ENCODE results near the gene TCF7.

TCF7 gene

GRCh38 chr5:134115806-134116175, 1.3 kb downstream of the TCF7 start:
- H3K27me3 ChIP-seq: peaks cover 0 to 17% of the 10 kb centered on the region in 2 donors
- peaks cover 0 to 33% (median 16%) of the 10 kb centered on the region in 4 donors for H3K4me1 ChIP-seq
- intact Hi-C loops (cut with DNase I; ENCODE audit: low total_unique reads): no loop called here
- no peak overlapping the region for H3K4me3 ChIP-seq
- DNase-seq: no peak
- H3K9me3 ChIP-seq: no peaks in the 10 kb centered on the region
- H3K27ac ChIP-seq: no peak overlapping the region
- TF ChIP-seq CTCF (IDR thresholded peaks at IDR 0.05): no peak
- no peaks in the 10 kb centered on the region for H3K36me3 ChIP-seq

DNA sequence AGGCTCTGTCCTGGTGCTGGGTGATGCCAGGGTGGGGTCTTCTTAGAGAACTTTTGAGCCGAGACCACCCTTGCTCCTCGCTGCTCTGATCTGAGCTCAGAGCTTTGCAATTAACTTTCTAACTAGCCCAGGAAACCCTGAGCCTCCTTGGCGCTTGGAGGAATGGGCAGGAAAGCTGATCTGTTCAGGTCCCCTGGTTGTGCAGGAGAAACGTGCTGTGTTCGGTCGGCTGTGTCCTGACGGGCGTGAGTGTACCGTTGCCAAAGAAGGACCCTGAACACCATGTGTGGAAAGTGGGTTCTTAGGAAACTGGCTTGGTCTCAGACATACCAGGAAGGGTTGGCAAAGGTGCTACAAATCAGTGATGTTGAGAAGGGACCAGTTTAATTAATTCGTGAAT, 1.8 kb downstream of the TCF7 start:
- Histone ChIP-seq H3K4me1 (peaks cover 0 to 33% (median 16%) of the 10 kb centered on the region in 4 donors), H3K27ac (no peak overlapping the region)

GRCh38 chr5:134116789-134117761, 2.6 kb downstream of the TCF7 start:
- Histone ChIP-seq H3K4me3 (no peak overlapping the region), H3K27me3 (peaks cover 0 to 11% of the 10 kb centered on the region in 2 donors)
- intact Hi-C loops (cut with DNase I; ENCODE audit: low total_unique reads): no loop called here

More for the DNA sequence above, 1.8 kb downstream of the TCF7 start:
- Histone ChIP-seq H3K9me3 (no peaks in the 10 kb centered on the region), H3K4me3 (no peak overlapping the region), H3K27me3 (peaks cover 0 to 16% of the 10 kb centered on the region in 2 donors), H3K36me3 (no peaks in the 10 kb centered on the region)
- TF ChIP-seq CTCF (IDR thresholded peaks at IDR 0.05): no peak
- intact Hi-C loops (cut with DNase I; ENCODE audit: low total_unique reads): no loop called here
- DNase-seq: no peak

GRCh38 chr5:134118212-134118835, 3.8 kb downstream of the TCF7 start:
- no peak overlapping the region for H3K27ac ChIP-seq
- intact Hi-C loops (cut with DNase I; ENCODE audit: low total_unique reads): no loop called here
- H3K4me3 ChIP-seq: no peak overlapping the region

More at GRCh38 chr5:134116789-134117761, 2.6 kb downstream of the TCF7 start:
- DNase-seq: no peak
- Histone ChIP-seq H3K9me3 (no peaks in the 10 kb centered on the region), H3K27ac (no peak overlapping the region), H3K4me1 (peaks cover 0 to 31% (median 16%) of the 10 kb centered on the region in 4 donors), H3K36me3 (no peaks in the 10 kb centered on the region)
- no peak for TF ChIP-seq CTCF (IDR thresholded peaks at IDR 0.05)

GRCh38 chr5:134119720-134120119, 5.2 kb downstream of the TCF7 start:
- TF ChIP-seq CTCF (IDR thresholded peaks at IDR 0.05): no peak
- Histone ChIP-seq H3K27me3 (no peaks in the 10 kb centered on the region), H3K4me1 (peaks cover 0 to 16% (median 6%) of the 10 kb centered on the region in 4 donors), H3K36me3 (no peaks in the 10 kb centered on the region), H3K9me3 (no peaks in the 10 kb centered on the region), H3K27ac (no peak overlapping the region), H3K4me3 (no peak overlapping the region)
- intact Hi-C loops (cut with DNase I; ENCODE audit: low total_unique reads): no loop called here
- no peak for DNase-seq

More at GRCh38 chr5:134118212-134118835, 3.8 kb downstream of the TCF7 start:
- DNase-seq: no peak
- H3K36me3 ChIP-seq: no peaks in the 10 kb centered on the region
- no peak for TF ChIP-seq CTCF (IDR thresholded peaks at IDR 0.05)
- H3K27me3 ChIP-seq: peaks cover 0 to 3% of the 10 kb centered on the region in 2 donors
- H3K9me3 ChIP-seq: no peaks in the 10 kb centered on the region
- H3K4me1 ChIP-seq: peaks cover 0 to 22% (median 13%) of the 10 kb centered on the region in 4 donors

Data from tibial artery (tissue), 4 donors.